ENCODE data around the gene CPTP. TPM values are rescaled to one million over a fixed set of nuclear protein-coding genes. Genes with fewer than 3 reads are reported as not detected.
A peak's percentile ranks its signal among the peaks of the same experiment; 100 is the strongest.
"Not testable (repeated sequence)": the region's sequence is repeated elsewhere in the genome, so short reads cannot be mapped to it uniquely, and the experiment has no call there.

Gene CPTP
- polyA plus RNA-seq, 1 donor from 2014 or later, result 31.7 TPM

- Mint-ChIP-seq H3K27ac (peak overlapping the region in 2 of 3 donors; percentile 16 to 19), H3K27me3 (peaks cover 17% of the 10 kb centered on the region), H3K4me1 (peaks cover 3 to 6% (median 6%) of the 10 kb centered on the region in 3 donors), H3K9me3 (no peaks in the 10 kb centered on the region), H3K36me3 (peaks cover 2% of the 10 kb centered on the region), H3K4me3 (peak overlapping the region in 3 of 4 donors; percentile 47 to 64 (median 55))
These were observed 34.7 kb downstream of the CPTP start for GRCh38 chr1:1359308-1359663.

GRCh38 chr1:1359664-1360468 is 35.3 kb downstream of the CPTP start:
- peaks cover 2% of the 10 kb centered on the region for H3K36me3 Mint-ChIP-seq
- peaks cover 3 to 6% (median 6%) of the 10 kb centered on the region in 3 donors for H3K4me1 Mint-ChIP-seq
- peaks cover 17% of the 10 kb centered on the region for H3K27me3 Mint-ChIP-seq
- H3K9me3 Mint-ChIP-seq, result no peaks in the 10 kb centered on the region
- peak overlapping the region in 1 of 3 donors; percentile 19 for H3K27ac Mint-ChIP-seq
- H3K4me3 Mint-ChIP-seq, result peak overlapping the region in 3 of 4 donors; percentile 47 to 64 (median 49)

- Mint-ChIP-seq H3K36me3 (peaks cover 2% of the 10 kb centered on the region), H3K27ac (peak overlapping the region in 1 of 3 donors; percentile 12), H3K4me3 (no peak overlapping the region), H3K27me3 (peaks cover 17% of the 10 kb centered on the region), H3K4me1 (peaks cover 3 to 6% (median 6%) of the 10 kb centered on the region in 3 donors), H3K9me3 (no peaks in the 10 kb centered on the region)
These were observed 36.0 kb downstream of the CPTP start for GRCh38 chr1:1360506-1361169.

GRCh38 chr1:1361233-1361981 is 36.8 kb downstream of the CPTP start:
- Mint-ChIP-seq H3K4me1 (peaks cover 3 to 6% (median 6%) of the 10 kb centered on the region in 3 donors), H3K27ac (no peak overlapping the region), H3K9me3 (no peaks in the 10 kb centered on the region), H3K4me3 (no peak overlapping the region), H3K36me3 (peaks cover 2% of the 10 kb centered on the region), H3K27me3 (peaks cover 17% of the 10 kb centered on the region)

- H3K4me3 Mint-ChIP-seq, result peak overlapping the region in 1 of 4 donors; percentile 50
- H3K27me3 Mint-ChIP-seq, result peaks cover 17% of the 10 kb centered on the region
- H3K4me1 Mint-ChIP-seq, result peaks cover 3 to 6% (median 6%) of the 10 kb centered on the region in 3 donors
- no peaks in the 10 kb centered on the region for H3K9me3 Mint-ChIP-seq
- H3K36me3 Mint-ChIP-seq, result peaks cover 2% of the 10 kb centered on the region
- H3K27ac Mint-ChIP-seq, result no peak overlapping the region
These were observed 37.4 kb downstream of the CPTP start for GRCh38 chr1:1361982-1362423.

GRCh38 chr1:1364266-1364665 is 39.7 kb downstream of the CPTP start:
- H3K4me3 Mint-ChIP-seq, result no peak overlapping the region
- peaks cover 6% of the 10 kb centered on the region for H3K27me3 Mint-ChIP-seq

GRCh38 chr1:1365875-1366698 is 41.5 kb downstream of the CPTP start:
- Mint-ChIP-seq H3K27me3 (no peaks in the 10 kb centered on the region), H3K4me1 (peaks cover 0 to 4% (median 2%) of the 10 kb centered on the region in 3 donors), H3K27ac (no peak overlapping the region), H3K4me3 (no peak overlapping the region), H3K9me3 (no peaks in the 10 kb centered on the region), H3K36me3 (no peaks in the 10 kb centered on the region)

More at GRCh38 chr1:1364266-1364665, 39.7 kb downstream of the CPTP start:
- Mint-ChIP-seq H3K9me3 (no peaks in the 10 kb centered on the region), H3K36me3 (peaks cover 2% of the 10 kb centered on the region), H3K27ac (no peak overlapping the region), H3K4me1 (peaks cover under 1 to 5% (median 4%) of the 10 kb centered on the region in 3 donors)

GRCh38 chr1:1366699-1367066 is 42.1 kb downstream of the CPTP start:
- Mint-ChIP-seq H3K4me1 (peaks cover 0 to 4% (median 2%) of the 10 kb centered on the region in 3 donors), H3K9me3 (no peaks in the 10 kb centered on the region), H3K4me3 (no peak overlapping the region), H3K36me3 (no peaks in the 10 kb centered on the region), H3K27me3 (no peaks in the 10 kb centered on the region), H3K27ac (no peak overlapping the region)

GRCh38 chr1:1367315-1367714 is 42.7 kb downstream of the CPTP start:
- Mint-ChIP-seq H3K9me3 (no peaks in the 10 kb centered on the region), H3K36me3 (no peaks in the 10 kb centered on the region), H3K27me3 (no peaks in the 10 kb centered on the region), H3K4me3 (no peak overlapping the region), H3K4me1 (peaks cover 0 to 2% (median 2%) of the 10 kb centered on the region in 3 donors), H3K27ac (no peak overlapping the region)

GRCh38 chr1:1370094-1370493 is 45.5 kb downstream of the CPTP start:
- peak overlapping the region in 1 of 3 donors; percentile 53 for H3K27ac Mint-ChIP-seq

GRCh38 chr1:1370771-1371300 is 46.2 kb downstream of the CPTP start:
- H3K9me3 Mint-ChIP-seq, result no peaks in the 10 kb centered on the region
- peaks cover 5 to 8% (median 6%) of the 10 kb centered on the region in 3 donors for H3K4me1 Mint-ChIP-seq
- no peaks in the 10 kb centered on the region for H3K36me3 Mint-ChIP-seq
- peak overlapping the region in 1 of 3 donors; percentile 84 for H3K27ac Mint-ChIP-seq
- H3K4me3 Mint-ChIP-seq, result peak overlapping the region in 1 of 4 donors; percentile 48
- no peaks in the 10 kb centered on the region for H3K27me3 Mint-ChIP-seq

More at GRCh38 chr1:1370094-1370493, 45.5 kb downstream of the CPTP start:
- H3K4me3 Mint-ChIP-seq, result peak overlapping the region in 1 of 4 donors; percentile 48
- not testable (repeated sequence) for H3K9me3 Mint-ChIP-seq, H3K4me1 Mint-ChIP-seq, H3K36me3 Mint-ChIP-seq, H3K27me3 Mint-ChIP-seq

- peak overlapping the region in 1 of 4 donors; percentile 84 for H3K4me3 Mint-ChIP-seq
- no peaks in the 10 kb centered on the region for H3K36me3 Mint-ChIP-seq
- peak overlapping the region in 1 of 3 donors; percentile 84 for H3K27ac Mint-ChIP-seq
- H3K9me3 Mint-ChIP-seq, result no peaks in the 10 kb centered on the region
- no peaks in the 10 kb centered on the region for H3K27me3 Mint-ChIP-seq
- peaks cover 5 to 8% (median 6%) of the 10 kb centered on the region in 3 donors for H3K4me1 Mint-ChIP-seq
These were observed 46.8 kb downstream of the CPTP start for GRCh38 chr1:1371364-1371745.

- Mint-ChIP-seq H3K4me1 (peaks cover 5 to 8% (median 6%) of the 10 kb centered on the region in 3 donors), H3K9me3 (no peaks in the 10 kb centered on the region), H3K27me3 (no peaks in the 10 kb centered on the region), H3K36me3 (no peaks in the 10 kb centered on the region), H3K27ac (peak overlapping the region; percentile 84 to 91 (median 85)), H3K4me3 (peak overlapping the region in 3 of 4 donors; percentile 52 to 84 (median 59))
These were observed 47.4 kb downstream of the CPTP start for GRCh38 chr1:1371746-1372711.

Data from IgD-negative memory B cell (primary cell).